Heart left ventricle (tissue), 16 donors: ENCODE measurements around the gene SEMA4A. TPM values are rescaled to one million over a fixed set of nuclear protein-coding genes. Genes with fewer than 3 reads are reported as not detected.
A peak's percentile ranks its signal among the peaks of the same experiment; 100 is the strongest.

Source experiments
- ATAC-seq, 4 donors: fragments of 200-7000 bp; cut with Tn5 transposase; one replicate each; pipeline ENCODE4 v1.9.1; 2020 to 2022; ENCODE audit warnings: moderate library complexity in 4 of 4, mild to moderate bottlenecking in 3 of 4, moderate number of reproducible peaks in 1 of 4
- DNase-seq, 5 donors: peaks; one replicate each; pipeline ENCODE4 v3.0.0-alpha.2; 2020
- H3K27ac ChIP-seq, 12 donors: fragments of 200-600 bp; sonication (generic) in 4 of 12; one replicate each; pipeline versions ENCODE4 v1.5.0 to v1.8.0; 2016 to 2022; ENCODE audit warnings: mild to moderate bottlenecking in 2 of 12
- H3K27me3 ChIP-seq, 9 donors: fragments of 200-600 bp; sonication (generic) in 2 of 9; one replicate each; pipeline versions ENCODE4 v1.5.1 to v1.8.0; 2016 to 2022; ENCODE audit warnings: mild to moderate bottlenecking in 3 of 9
- H3K36me3 ChIP-seq, 9 donors: fragments of 200-600 bp; sonication (generic) in 2 of 9; one replicate each; pipeline versions ENCODE4 v1.5.0 to v1.8.0; 2018 to 2022; ENCODE audit warnings: mild to moderate bottlenecking in 2 of 9
- H3K4me1 ChIP-seq, 12 donors: fragments of 200-600 bp; sonication (generic) in 4 of 12; one replicate each; pipeline versions ENCODE4 v1.5.0 to v1.8.0; 2016 to 2022; ENCODE audit warnings: mild to moderate bottlenecking in 3 of 12
- H3K4me3 ChIP-seq, 12 donors: fragments of 200-600 bp; sonication (generic) in 4 of 12; one replicate each; pipeline versions ENCODE4 v1.5.0 to v1.8.0; 2017 to 2022; ENCODE audit warnings: mild to moderate bottlenecking in 9 of 12, moderate library complexity in 4 of 12
- H3K9me3 ChIP-seq, 12 donors: fragments of 200-600 bp; sonication (generic) in 4 of 12; one replicate each; pipeline versions ENCODE4 v1.5.0 to v1.8.0; 2016 to 2022; ENCODE audit warnings: mild to moderate bottlenecking in 1 of 12
- POLR2A ChIP-seq, 2 donors: fragments of 450-650 bp; IDR thresholded peaks; one replicate each; pipeline ENCODE4 v1.6.1; 2017; ENCODE audit warnings: antibody characterized with exemption in 2 of 2, mild to moderate bottlenecking in 2 of 2, moderate library complexity in 2 of 2
- WGBS, 4 donors: extraction: QIAGEN DNeasy Blood & Tissue Kit in 2 of 4; methylation state at CpG; one replicate each; pipeline versions ENCODE4 v1.1.5 to v1.1.7; 2013 to 2018; 5-methylcytosine and 5-hydroxymethylcytosine counted together
- intact Hi-C, 10 donors: fragments of 100-400 bp; cut with DNase I; formaldehyde crosslinking; loops; one replicate each; pipeline versions ENCODE4 v1.11.1 to v1.14.2; 2022
- polyA plus RNA-seq, 2 donors: library from polyadenylated mRNA; stranded (reverse); fragments of 200-250 nt; gene quantifications; one replicate each; pipeline ENCODE4 v1.2.3, GENCODE V29; 2013
- total RNA-seq, 9 donors: library from RNA; depleted of rRNA in 2 of 9; stranded (reverse); fragments of >200 nt in 2 of 9; fragmentation: NEBNext Ultra II Directional in 3 of 9; extraction: Animal tissue kit (Norgen Biotek cat#: 25700) in 3 of 9; gene quantifications; one replicate each; pipeline versions ENCODE4 v1.1.0 to v1.2.4, GENCODE V29; 2016 to 2023
- TF ChIP-seq, protein P1 (sequence below), 12 donors: fragments of 200-600 bp; sonication (generic) in 4 of 12; IDR thresholded peaks; one replicate each; pipeline versions ENCODE4 v1.5.0 to v1.8.0; 2018 to 2022; ENCODE audit warnings: antibody characterized with exemption in 12 of 12, mild to moderate bottlenecking in 5 of 12
- donor health status: ischemic (EF 13 %, LVEDD 7.1; RV severe dilation, severe dysfunction).
- donor health status: healthy with polysubstance abuse.
- donor health status: DM: no; HTN: yes; CAD: no.
- donor health status: DM: no; HTN: no; CAD: no.
- donor health status: ischemic (EF 25% LVEDD 6.9; RV normal size, moderate dysfunction).
- donor health status: ischemic (EF 25% LVEDD 5.7; RV mildly dilated, moderate dysfunction).
- donor health status: healthy.
- donor health status: DM: yes; HTN: yes; CAD: no.
- donor health status: ischemic (EF 35%, LVEDD 5.7; RV mildly dilated, moderate dysfunction).
- donor health status: nonischemic (EF 11% LVEDD 7.7; RV severe dilation, severe dysfunction).
- donor health status: DM: yes; HTN: yes; CAD: no.
- donor health status: PGD.
- donor health status: ischemic (EF 29% LVEDD 5.4; RV normal size, mild dysfunction).
- donor health status: nonischemic (EF 23%, LVEDD 6.1; RV moderate dilation, normal function).

The SEMA4A gene
- total and polyA plus RNA-seq, 11 donors: 0.60 to 10.2 (median 1.6) TPM

DNA sequence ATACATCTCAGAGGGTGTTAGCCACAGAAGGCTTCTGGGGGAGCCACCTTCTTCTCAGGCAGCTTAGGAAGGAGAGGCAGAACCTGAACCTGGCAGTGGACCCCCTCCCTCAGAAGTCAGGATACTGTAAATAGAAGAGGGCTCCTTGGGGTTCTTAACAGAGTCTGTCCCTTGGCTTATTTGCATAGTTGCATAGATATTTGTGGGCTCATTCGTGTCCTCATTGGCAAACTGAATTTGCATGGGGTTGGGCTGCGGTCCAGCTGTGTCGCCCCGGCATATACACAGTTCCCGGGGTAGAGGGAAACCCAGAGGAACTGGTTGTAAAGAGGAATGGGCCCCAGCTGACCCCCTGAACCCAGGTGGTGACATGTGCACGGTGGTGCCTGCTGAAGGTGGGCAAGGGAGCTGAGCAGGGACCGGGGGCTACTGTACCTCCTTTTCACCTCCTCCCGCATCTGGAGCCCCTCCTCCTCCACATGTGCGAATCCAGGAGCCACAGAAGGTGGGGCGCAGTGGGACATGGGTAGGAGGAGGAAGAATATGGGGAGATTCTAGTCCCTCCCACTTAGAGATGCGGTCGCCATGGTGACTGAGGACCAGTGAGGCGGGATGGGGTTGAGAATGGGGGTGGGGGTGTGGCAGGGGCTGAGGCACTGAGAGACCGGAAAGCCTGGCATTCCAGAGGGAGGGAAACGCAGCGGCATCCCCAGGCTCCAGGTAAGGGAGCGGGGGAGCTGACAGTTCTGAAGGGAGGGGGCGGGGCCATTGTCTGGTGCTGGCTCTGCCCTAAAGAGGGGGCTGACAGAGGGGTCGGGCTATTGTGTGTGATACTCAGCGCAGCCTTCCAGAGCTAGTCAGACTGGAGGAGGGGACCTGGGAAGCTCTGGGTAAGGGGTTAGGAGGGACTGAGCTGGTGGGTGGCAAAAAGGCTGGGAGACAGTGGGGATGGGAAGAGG lies 3.7 kb upstream of the SEMA4A start:
- no peak for DNase-seq
- H3K9me3 ChIP-seq: no peaks in the 10 kb centered on the region
- TF ChIP-seq, protein P1, sequence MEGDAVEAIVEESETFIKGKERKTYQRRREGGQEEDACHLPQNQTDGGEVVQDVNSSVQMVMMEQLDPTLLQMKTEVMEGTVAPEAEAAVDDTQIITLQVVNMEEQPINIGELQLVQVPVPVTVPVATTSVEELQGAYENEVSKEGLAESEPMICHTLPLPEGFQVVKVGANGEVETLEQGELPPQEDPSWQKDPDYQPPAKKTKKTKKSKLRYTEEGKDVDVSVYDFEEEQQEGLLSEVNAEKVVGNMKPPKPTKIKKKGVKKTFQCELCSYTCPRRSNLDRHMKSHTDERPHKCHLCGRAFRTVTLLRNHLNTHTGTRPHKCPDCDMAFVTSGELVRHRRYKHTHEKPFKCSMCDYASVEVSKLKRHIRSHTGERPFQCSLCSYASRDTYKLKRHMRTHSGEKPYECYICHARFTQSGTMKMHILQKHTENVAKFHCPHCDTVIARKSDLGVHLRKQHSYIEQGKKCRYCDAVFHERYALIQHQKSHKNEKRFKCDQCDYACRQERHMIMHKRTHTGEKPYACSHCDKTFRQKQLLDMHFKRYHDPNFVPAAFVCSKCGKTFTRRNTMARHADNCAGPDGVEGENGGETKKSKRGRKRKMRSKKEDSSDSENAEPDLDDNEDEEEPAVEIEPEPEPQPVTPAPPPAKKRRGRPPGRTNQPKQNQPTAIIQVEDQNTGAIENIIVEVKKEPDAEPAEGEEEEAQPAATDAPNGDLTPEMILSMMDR (IDR thresholded peaks at IDR 0.05): no peak
- no peak for TF ChIP-seq POLR2A (IDR thresholded peaks at IDR 0.05)
- peaks cover 0 to 28% (median 5%) of the 10 kb centered on the region in 9 donors for H3K27me3 ChIP-seq
- H3K27ac ChIP-seq: no peak overlapping the region
- H3K4me1 ChIP-seq: peaks cover 5 to 69% (median 14%) of the 10 kb centered on the region in 12 donors
- no peaks in the 10 kb centered on the region for H3K36me3 ChIP-seq
- no peak for ATAC-seq
- H3K4me3 ChIP-seq: no peak overlapping the region
- intact Hi-C loops: loop anchor here in 6 of 10 donors (5.0 to 10.0 kb wide), 4 partner anchors 43 to 168 kb away; partner anchors contain the start of genes PMF1 (in 1 of the 6) and SLC25A44 (in 1 of the 6)
- WGBS, 4 donors: 19 to 30% (median 26%) methylated on average over 19 to 20 of the region's 20 CpGs

DNA sequence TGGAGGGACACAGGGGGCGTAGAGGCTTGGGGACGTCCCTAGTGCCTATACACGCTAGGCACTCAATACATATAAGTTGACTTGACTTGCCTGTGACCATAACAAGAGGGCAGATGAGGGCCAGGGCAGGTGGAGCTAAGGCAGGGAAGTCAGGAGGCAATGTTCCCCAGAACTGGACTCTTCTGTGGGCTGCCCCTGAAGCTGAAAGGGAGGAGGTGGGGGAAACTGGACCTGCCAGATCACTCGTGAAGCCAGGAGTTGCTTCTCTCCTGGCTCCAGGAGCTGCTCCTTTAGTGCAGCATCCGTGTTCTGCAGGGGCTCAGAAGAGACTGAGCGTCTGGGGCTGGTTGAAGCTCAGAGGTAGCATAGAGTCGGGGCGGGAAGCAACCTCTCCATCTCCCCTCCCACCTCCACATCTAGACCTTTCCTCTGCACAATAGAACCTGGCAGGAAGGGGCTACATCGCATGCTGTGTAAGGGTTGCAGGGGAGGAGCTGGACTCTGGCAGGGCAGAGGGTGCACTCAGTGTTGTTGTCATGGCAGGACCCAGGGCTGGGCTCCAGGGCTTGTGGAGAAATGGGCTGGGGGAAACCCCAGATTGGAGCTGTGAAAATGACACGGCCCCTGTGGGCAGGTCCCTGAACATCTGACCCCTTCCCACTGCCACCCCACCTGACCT lies 2.9 kb upstream of the SEMA4A start:
- peaks cover 5 to 73% (median 14%) of the 10 kb centered on the region in 12 donors for H3K4me1 ChIP-seq
- intact Hi-C loops: no loop called here
- H3K36me3 ChIP-seq: no peaks in the 10 kb centered on the region
- H3K4me3 ChIP-seq: no peak overlapping the region
- WGBS, 4 donors: 41 to 53% (median 51%) methylated on average over 10 of the region's 10 CpGs
- peaks cover 0 to 28% (median 5%) of the 10 kb centered on the region in 9 donors for H3K27me3 ChIP-seq
- peak overlapping the region in 1 of 12 donors; percentile 79 for H3K27ac ChIP-seq
- DNase-seq (no peak), ATAC-seq (no peak)
- H3K9me3 ChIP-seq: no peaks in the 10 kb centered on the region
- TF ChIP-seq POLR2A (IDR thresholded peaks at IDR 0.05): no peak
- TF ChIP-seq, protein P1 (IDR thresholded peaks at IDR 0.05): no peak

DNA sequence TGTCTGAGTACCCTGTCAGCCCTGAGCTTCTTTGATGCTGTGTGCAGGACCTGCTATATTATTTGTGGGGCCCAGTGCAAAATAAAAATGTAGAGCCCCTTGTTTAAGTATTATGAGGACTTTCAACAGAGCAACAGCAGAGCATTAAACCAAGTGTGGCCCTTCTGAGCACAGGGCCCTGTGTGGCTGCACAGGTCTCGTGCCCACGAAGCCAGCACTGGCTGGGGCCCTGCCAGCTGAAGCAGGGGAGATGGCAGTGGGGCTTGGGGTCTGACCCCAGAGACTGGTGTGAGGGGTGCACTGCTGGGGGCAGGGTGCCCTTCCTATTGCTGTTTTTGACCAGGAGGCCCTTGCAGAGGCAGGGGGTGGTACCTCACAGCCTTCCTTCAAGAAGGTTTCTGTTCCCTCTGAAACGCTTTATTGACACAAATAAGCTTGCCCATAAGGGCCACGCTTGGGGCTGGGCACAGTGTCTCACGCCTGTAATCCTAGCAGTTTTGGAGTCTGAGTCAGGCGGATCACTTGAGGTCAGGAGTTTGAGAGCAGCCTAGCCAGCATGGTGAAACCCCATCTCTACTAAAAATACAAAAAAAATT lies 2.2 kb upstream of the SEMA4A start:
- no peak for TF ChIP-seq POLR2A (IDR thresholded peaks at IDR 0.05)
- TF ChIP-seq, protein P1 (IDR thresholded peaks at IDR 0.05): no peak
- WGBS, 4 donors: 62 to 93% (median 85%) methylated on average over 5 to 6 of the region's 6 CpGs

More for the DNA sequence above, 2.2 kb upstream of the SEMA4A start:
- H3K4me3 ChIP-seq: no peak overlapping the region
- H3K27me3 ChIP-seq: peaks cover 0 to 28% (median 5%) of the 10 kb centered on the region in 9 donors
- H3K4me1 ChIP-seq: peaks cover 2 to 75% (median 8%) of the 10 kb centered on the region in 12 donors
- H3K27ac ChIP-seq: peak overlapping the region in 1 of 12 donors; percentile 79
- no peaks in the 10 kb centered on the region for H3K36me3 ChIP-seq
- ATAC-seq: peak in 1 of 4 donors; percentile 34
- peak in 1 of 5 donors; percentile 43 for DNase-seq
- intact Hi-C loops: no loop called here
- H3K9me3 ChIP-seq: no peaks in the 10 kb centered on the region
